Measurements from ENCODE around the gene SPINK5. TPM values are rescaled to one million over a fixed set of nuclear protein-coding genes. Genes with fewer than 3 reads are reported as not detected.

The SPINK5 gene
- total RNA-seq, 6 experiments from 2014 or later, result not detected

- H3K9me3 Mint-ChIP-seq, result peaks cover 8% of the 10 kb centered on the region; the same call in 1 of the 2 replicates
- TF ChIP-seq CTCF (IDR thresholded peaks at IDR 0.05), result no peak
- H3K4me1 Mint-ChIP-seq (ENCODE audit: low read depth), result no peaks in the 10 kb centered on the region
- H3K27me3 Mint-ChIP-seq (ENCODE audit: insufficient read depth), result no peaks in the 10 kb centered on the region; the same call in 1 of the 2 replicates
- no peak overlapping the region for H3K4me3 Mint-ChIP-seq
- no peak for DNase-seq
- no peaks in the 10 kb centered on the region for H3K36me3 Mint-ChIP-seq (ENCODE audit: low read depth)
- no peak overlapping the region for H3K27ac Mint-ChIP-seq
Measured at GRCh38 chr5:148085310-148085709, 21.5 kb downstream of the SPINK5 start.

GRCh38 chr5:148085977-148086705 lies 22.4 kb downstream of the SPINK5 start:
- peaks cover 8% of the 10 kb centered on the region; the same call in 1 of the 2 replicates for H3K9me3 Mint-ChIP-seq
- H3K4me1 Mint-ChIP-seq (ENCODE audit: low read depth), result no peaks in the 10 kb centered on the region
- no peaks in the 10 kb centered on the region; the same call in 1 of the 2 replicates for H3K27me3 Mint-ChIP-seq (ENCODE audit: insufficient read depth)
- no peak overlapping the region for H3K27ac Mint-ChIP-seq
- H3K36me3 Mint-ChIP-seq (ENCODE audit: low read depth), result no peaks in the 10 kb centered on the region
- H3K4me3 Mint-ChIP-seq, result no peak overlapping the region
- TF ChIP-seq CTCF (IDR thresholded peaks at IDR 0.05), result no peak
- no peak for DNase-seq

- no peaks in the 10 kb centered on the region for H3K27me3 Mint-ChIP-seq (ENCODE audit: insufficient read depth)
- H3K4me1 Mint-ChIP-seq (ENCODE audit: low read depth), result no peaks in the 10 kb centered on the region
- DNase-seq, result no peak
- H3K36me3 Mint-ChIP-seq (ENCODE audit: low read depth), result no peaks in the 10 kb centered on the region
- H3K9me3 Mint-ChIP-seq, result peaks cover 31% of the 10 kb centered on the region
- no peak overlapping the region for H3K27ac Mint-ChIP-seq
- TF ChIP-seq CTCF (IDR thresholded peaks at IDR 0.05), result no peak
- H3K4me3 Mint-ChIP-seq, result no peak overlapping the region
Measured at GRCh38 chr5:148090146-148090772, 26.5 kb downstream of the SPINK5 start.

DNA sequence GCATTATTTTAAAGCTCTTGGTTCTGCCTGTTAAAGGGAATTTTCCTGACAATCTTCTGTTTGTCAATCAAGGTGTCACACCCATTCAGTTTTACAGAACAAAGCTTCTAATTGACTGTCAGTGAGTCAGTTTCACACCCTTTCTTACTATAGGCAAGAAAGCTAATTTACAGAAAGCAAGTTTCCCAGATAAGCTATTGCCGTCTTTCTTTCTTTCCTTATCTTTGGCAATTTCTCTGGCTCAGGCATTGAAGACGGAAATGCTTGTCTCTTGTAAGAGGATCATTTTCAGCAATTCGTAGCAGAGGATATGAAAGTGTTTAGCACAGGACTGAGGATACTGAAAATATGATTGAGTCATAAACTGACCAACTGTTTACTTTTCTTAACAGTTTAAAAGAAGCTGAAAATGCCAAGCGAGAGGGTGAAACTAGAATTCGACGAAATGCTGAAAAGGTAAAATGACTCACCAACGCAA lies 27.0 kb downstream of the SPINK5 start:
- H3K27ac Mint-ChIP-seq, result no peak overlapping the region
- no peak for TF ChIP-seq CTCF (IDR thresholded peaks at IDR 0.05)

GRCh38 chr5:148091991-148092964 lies 28.5 kb downstream of the SPINK5 start:
- TF ChIP-seq CTCF (IDR thresholded peaks at IDR 0.05), result no peak
- Mint-ChIP-seq H3K4me1 (ENCODE audit: low read depth) (no peaks in the 10 kb centered on the region), H3K36me3 (ENCODE audit: low read depth) (no peaks in the 10 kb centered on the region), H3K27me3 (ENCODE audit: insufficient read depth) (no peaks in the 10 kb centered on the region), H3K27ac (no peak overlapping the region), H3K9me3 (peaks cover 43% of the 10 kb centered on the region), H3K4me3 (no peak overlapping the region)
- no peak for DNase-seq

More for the DNA sequence above, 27.0 kb downstream of the SPINK5 start:
- Mint-ChIP-seq H3K27me3 (ENCODE audit: insufficient read depth) (no peaks in the 10 kb centered on the region), H3K4me1 (ENCODE audit: low read depth) (no peaks in the 10 kb centered on the region), H3K4me3 (no peak overlapping the region), H3K36me3 (ENCODE audit: low read depth) (no peaks in the 10 kb centered on the region), H3K9me3 (peaks cover 31% of the 10 kb centered on the region)
- DNase-seq, result no peak

All from HFFc6 (cell line).